IPS DF 19.7 (cell line): ENCODE measurements around the gene OLA1.
A peak's percentile ranks its signal among the peaks of the same experiment; 100 is the strongest.

Source experiments
- DNase-seq: peaks from one replicate; pipeline ENCODE4 v3.0.0-alpha.2; 2013; ENCODE audit warnings: low read depth, low spot score

OLA1 gene

GRCh38 chr2:174063492-174064092 is 184.7 kb downstream of the OLA1 start:
- DNase-seq, result no peak

- DNase-seq, result no peak
Measured at GRCh38 chr2:174062934-174063333, 185.4 kb downstream of the OLA1 start.

DNA sequence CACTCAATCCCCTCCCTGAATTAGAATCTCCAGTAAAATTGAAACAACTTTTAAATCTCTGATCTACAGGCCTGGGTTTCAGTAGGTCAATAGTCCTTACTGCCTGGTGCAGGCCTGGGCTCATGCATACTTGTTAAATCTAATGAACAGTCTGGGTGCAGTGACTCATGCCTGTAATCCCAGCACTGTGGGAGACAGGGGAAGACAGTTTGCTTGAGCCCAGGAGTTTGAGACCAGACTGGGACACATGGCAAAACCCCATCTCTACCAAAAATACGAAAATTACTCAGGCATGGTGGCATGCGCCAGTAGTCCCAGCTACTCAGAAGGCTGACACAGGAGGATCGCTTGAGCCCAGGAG is 188.5 kb downstream of the OLA1 start:
- DNase-seq, result no peak

DNA sequence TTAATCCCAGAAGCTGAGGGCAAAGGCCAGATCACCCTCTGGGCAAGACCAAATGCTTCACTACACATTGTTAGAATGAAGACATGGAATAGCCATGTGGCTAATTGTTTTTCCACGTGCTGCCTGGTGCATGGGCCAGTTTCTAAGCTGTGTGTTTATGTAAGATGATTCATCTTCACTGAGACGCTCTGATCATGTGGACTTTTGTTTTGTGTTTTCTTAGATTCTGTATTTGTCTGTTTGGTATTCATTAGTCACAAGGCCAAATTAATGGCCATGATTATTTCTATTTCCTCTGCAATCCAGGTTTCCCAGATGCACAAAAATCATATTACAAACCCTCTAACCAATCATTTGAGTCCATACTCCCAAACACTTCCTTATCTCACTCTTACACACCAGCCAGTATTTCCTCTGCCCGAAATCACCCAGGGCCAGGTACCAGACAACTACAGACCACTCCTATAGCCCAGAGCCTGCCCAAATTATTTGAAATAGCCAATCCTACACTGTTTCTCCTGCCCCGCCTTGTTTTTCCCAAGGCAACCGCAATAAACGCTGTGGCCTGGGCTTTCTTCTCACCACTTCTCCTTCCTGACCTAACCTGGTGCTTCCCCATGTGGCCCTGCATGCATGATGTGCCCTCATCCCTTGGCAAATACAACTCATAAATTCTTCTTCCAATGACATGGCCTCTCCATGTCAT is 189.0 kb downstream of the OLA1 start:
- no peak for DNase-seq

DNA sequence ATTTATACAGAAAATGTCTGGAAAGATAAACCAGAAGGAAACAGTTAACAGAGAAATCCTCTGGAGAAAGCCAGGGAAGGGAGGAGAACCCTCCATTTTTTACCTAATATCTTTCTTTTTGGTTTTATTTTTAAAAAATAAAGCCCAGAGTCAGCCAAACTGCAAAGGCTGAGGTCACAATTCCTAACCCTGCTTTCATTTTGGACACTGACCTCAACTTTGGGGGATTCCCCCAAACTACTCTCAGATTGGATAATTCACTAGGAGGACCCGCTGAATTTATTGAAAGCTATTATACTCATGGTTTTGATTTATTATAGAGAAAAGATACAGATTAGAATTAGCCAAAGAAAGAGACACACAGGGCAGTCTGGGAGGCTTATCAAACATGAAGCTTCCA is 189.9 kb downstream of the OLA1 start:
- DNase-seq, result no peak

DNA sequence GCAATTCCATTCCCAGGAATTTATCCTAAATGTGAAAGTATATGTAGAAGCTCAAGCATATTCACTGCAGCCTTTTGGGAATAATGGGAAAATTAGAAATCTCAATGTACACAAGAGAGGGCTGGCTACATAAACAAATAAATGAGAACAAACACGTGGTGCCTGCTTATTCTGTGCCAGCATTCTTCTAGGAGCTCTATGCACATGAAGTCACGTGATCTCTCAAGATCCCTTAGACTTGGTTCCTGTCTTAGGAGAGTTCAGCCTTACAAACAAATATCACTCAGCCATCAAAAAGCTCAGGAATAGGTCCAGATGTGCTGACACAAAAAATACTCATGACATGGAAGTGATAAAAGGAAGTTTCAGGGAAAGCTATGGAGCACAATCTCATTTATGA is 190.3 kb downstream of the OLA1 start:
- DNase-seq, result no peak

DNA sequence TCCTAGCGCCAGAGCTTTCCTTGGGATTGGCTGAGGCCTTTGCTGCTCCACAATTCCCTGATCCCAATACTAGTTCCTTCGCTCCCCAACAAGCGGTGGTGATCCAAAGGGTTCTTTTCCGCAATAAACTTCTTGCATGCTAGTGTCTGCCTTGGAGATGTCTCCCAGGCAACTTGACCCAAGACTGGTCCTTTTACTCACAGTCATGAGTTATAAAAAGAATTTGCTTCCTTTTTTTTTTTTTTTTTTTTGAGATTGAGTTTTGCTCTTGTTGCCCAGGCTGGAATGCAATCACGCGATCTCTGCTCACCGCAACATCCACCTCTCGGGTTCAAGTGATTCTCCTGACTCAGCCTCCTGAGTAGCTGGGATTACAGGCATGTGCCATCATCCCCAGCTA is 193.4 kb downstream of the OLA1 start:
- DNase-seq, result no peak

DNA sequence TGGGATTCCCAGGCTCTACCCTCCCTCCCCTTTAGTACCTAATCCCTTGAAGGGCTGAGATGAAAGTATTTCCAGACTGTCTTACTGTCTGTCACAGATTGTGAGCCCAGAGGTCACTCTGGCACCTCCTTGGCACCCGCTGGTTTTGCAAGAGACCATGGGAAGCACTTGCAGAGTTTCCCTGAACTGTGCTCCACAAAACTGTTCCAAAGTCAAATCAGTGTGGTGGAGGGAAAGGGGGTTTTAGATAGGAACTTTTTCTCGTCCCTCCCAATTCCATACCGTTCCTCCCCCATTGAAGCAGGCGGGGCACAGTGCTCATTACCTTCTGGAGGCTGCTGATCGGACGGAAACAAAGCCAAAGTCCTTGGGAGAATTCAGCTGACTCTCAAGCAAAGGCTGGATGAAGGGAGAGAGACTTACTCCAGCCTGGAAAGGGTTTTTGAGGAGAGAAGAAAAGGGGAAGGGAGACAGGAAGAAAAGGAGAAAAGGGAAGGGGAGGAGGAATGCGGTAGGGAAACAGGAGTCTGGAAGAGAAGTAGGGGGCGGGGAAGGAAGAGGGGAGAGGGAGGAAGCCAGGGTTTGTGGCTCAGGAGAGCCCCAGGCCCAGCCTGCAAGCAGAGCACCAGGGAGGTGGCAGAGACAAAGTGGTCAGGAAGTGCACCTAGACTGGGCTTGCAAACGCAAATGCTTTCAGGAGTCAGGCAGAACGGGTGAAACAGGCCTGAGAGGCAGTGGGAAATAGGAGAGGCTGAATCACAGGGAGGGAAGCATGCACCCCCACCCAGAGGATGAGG is 194.8 kb downstream of the OLA1 start:
- peak; percentile 63 for DNase-seq

GRCh38 chr2:174052584-174052976 is 195.8 kb downstream of the OLA1 start:
- no peak for DNase-seq

DNA sequence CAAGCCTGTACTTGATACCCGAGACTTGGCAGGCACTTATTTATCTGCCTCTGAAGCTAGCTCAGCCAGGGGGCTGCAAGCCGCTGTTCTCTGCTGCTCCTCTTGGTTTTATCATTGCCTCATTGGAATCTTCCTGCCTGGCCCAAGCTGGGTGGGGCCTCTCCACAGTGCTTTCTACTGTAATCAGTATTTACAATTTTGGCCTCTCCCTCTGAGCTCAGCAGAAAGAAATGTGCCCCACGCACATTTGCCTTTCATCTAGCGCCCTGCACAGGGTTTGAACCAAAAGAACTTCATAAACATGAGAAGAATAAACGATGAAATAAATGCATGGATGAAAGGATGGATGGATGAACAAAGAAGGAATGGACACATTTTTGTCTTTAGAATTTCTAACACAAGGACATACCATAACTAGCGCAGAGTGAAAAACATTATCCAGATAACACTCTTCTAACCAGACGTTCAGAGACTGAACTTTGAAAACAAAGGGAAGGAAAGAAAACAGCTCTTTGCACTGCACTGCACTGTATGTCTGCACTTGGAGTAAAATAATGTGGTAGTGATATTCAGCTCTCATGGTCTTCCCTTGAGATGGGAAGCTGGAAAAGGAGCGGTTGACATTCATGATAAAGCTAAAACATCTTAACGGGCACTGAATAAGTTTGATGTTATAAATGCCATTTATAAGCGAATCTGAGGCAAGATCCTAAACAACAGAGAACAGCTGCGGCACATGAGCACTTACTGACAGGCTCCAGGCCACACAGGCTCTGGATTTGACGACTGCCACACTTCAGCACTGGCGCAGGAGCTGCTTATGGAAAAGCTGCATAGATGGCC is 196.4 kb downstream of the OLA1 start:
- DNase-seq, result no peak

GRCh38 chr2:174051068-174051467 is 197.3 kb downstream of the OLA1 start:
- DNase-seq, result no peak

DNA sequence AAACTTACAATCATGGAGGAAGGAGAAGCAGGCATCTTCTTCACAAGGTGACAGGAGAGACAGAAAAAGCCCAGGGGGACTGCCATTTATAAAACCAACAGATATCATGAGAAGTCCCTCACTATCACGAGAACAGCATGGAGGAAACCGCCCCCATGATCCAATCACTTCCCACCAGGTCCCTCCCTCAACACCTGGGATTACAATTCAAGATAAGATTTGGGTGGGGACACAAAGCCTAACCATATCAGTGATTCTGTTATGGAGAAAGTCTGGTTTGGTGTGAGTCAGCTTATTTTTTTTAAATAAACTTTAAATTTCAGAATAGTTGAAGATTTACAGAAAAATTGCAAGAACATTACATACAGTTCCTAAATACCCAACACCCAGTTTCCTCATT is 198.4 kb downstream of the OLA1 start:
- no peak for DNase-seq

GRCh38 chr2:174048243-174048642 is 200.1 kb downstream of the OLA1 start:
- DNase-seq, result no peak

DNA sequence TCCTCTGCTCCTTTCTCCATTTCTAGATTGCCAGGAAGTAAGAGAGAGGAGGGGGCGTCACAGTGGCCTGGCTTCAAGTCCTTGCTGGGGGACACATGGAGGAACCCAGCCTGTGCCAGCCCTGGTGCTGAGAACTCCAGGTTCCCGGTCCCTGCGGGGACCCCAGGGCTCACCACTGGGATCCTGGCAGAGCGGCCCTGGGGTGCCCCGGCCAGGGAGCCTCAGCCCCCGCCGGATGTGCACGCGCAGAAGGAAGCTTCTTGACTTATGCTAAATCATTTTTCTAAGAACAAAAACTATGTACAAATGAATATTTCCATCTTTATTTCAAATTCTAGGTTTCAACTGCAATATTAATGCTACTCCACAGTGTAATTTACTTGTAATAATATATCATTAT is 200.6 kb downstream of the OLA1 start:
- DNase-seq, result no peak

DNA sequence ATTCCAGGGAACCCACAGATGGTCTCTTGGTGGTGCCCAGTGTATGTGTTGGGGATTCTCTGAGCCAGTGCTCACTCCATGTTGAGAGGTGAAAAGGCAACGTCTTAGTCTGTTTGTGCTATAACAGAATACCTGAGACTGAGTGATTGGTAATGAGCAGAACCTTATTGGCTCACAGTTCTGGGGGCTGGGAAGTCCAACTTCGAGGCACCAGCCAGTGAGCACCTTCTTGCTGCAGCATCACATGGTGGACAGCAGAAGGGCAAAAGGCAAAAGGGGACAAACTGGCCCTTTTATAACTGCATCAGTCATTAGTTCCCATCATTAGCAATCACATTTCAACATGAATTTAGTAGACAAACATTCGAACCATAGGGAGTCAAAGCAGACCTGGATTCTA is 202.2 kb downstream of the OLA1 start:
- DNase-seq, result no peak

DNA sequence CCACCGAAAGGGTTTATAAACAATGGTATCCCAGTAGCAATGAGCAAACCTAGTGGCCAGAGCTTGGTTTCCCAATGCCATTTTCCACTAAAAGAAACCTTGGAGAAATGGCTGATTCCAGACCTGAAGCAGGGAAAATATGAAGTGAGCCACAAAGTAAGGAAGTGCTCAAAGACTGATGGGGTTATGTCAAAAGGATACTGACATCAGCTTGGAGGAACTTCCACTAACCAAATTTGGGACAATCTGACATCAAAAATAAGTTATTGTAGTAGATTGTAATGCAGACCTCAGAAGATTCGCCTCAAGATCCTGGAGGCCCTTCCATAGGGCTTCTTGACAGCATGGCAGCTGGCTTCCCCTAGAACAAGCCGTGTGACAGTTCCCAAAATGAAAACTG is 203.8 kb downstream of the OLA1 start:
- DNase-seq, result no peak

DNA sequence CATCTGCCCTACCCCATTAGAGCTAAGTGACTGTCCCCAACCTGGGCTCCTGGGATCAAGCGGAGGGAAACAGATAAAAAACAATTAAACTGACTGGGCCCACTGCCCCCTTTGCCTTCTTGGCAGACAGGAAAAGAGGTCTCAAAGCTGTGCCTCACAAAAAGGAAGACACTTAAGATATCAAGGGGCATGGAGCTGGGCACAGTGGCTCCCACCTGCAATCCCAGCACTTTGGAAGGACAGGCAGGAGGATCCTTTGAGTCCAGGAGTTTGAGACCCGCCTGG is 208.0 kb downstream of the OLA1 start:
- DNase-seq, result no peak

- DNase-seq, result peak; percentile 82
Measured at GRCh38 chr2:174039551-174040416, 208.5 kb downstream of the OLA1 start.

- no peak for DNase-seq
Measured at GRCh38 chr2:174038462-174038861, 209.9 kb downstream of the OLA1 start.

- DNase-seq, result no peak
Measured at GRCh38 chr2:174036825-174037224, 211.5 kb downstream of the OLA1 start.

DNA sequence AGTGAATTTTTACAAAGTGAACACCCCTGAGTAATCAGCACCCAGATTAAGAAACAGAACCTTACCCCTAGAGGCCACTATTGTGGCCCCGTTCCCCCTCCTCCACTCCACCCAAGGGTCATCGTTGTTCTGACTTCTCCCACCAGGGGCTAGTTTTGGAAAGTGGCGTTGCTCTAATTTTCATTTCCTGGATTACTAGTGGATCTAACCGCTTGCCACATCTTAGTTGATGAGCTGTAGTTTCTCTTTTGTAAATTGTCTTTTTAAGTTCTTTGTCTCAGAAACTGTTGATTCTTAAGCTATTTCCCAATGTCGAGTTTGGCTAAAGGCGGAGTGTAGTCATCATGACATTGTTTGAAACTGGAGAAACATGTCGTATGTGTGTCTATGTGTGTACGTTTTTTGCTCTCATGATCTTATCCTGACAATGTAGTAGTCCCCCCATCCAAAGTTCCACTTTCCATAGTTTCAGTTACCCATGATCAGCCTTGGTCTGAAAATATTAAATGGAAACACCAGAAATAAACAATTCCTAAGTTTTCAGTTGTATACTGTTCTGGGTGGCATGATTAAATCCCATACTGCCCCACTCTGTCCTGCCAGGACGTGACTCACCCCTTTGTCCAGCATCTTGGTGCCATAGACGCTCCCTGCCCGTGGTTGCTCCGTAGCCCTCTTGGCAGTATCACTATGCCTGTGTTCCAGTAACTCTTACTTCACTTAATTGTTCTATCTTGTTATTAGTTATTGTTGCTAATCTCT is 212.2 kb downstream of the OLA1 start:
- no peak for DNase-seq
